Aorta (tissue), 5 donors: ENCODE data around the gene SMIM33. TPM values are rescaled to one million over a fixed set of nuclear protein-coding genes. Genes with fewer than 3 reads are reported as not detected.
"Not testable (repeated sequence)": the region's sequence is repeated elsewhere in the genome, so short reads cannot be mapped to it uniquely, and the experiment has no call there.

Experiments
- ATAC-seq: fragments of 200-7000 bp; cut with Tn5 transposase; one replicate; pipeline ENCODE4 v1.9.1; 2022; ENCODE audit warnings: moderate library complexity; ENCODE audit not compliant: low FRiP score
- DNase-seq, 2 donors: peaks; one replicate each; pipeline ENCODE4 v3.0.0-alpha.2; 2020
- H3K27ac ChIP-seq, 2 donors: one replicate each; pipeline ENCODE4 v1.5.1; 2013; ENCODE audit warnings: low read length in 2 of 2, mild to moderate bottlenecking in 2 of 2, moderate library complexity in 2 of 2, control low read depth in 1 of 2, inconsistent platforms in 1 of 2, low read depth in 1 of 2
- H3K27me3 ChIP-seq, 2 donors: one replicate each; pipeline ENCODE4 v1.6.1; 2013; ENCODE audit warnings: control low read depth in 1 of 2, low read length in 1 of 2, mild to moderate bottlenecking in 1 of 2, moderate library complexity in 1 of 2; ENCODE audit not compliant: insufficient read depth in 2 of 2, control insufficient read depth in 1 of 2
- H3K36me3 ChIP-seq, 2 donors: one replicate each; pipeline ENCODE4 v1.6.1; 2013; ENCODE audit warnings: control low read depth in 1 of 2, low read length in 1 of 2, mild to moderate bottlenecking in 1 of 2; ENCODE audit not compliant: insufficient read depth in 2 of 2, control insufficient read depth in 1 of 2
- H3K4me1 ChIP-seq, 2 donors: one replicate each; pipeline ENCODE4 v1.6.1; 2013; ENCODE audit warnings: low read length in 2 of 2, control low read depth in 1 of 2, mild to moderate bottlenecking in 1 of 2, moderate library complexity in 1 of 2; ENCODE audit not compliant: insufficient read depth in 2 of 2, control insufficient read depth in 1 of 2
- H3K4me3 ChIP-seq, 2 donors: one replicate each; pipeline ENCODE4 v1.5.1; 2013; ENCODE audit warnings: low read length in 2 of 2, control low read depth in 1 of 2, mild to moderate bottlenecking in 1 of 2
- H3K9me3 ChIP-seq: one replicate; pipeline ENCODE4 v1.6.1; 2013; ENCODE audit warnings: mild to moderate bottlenecking, low read length; ENCODE audit not compliant: control insufficient read depth
- whole genome bisulfite sequencing, 2 donors: extraction: QIAGEN DNeasy Blood & Tissue Kit; methylation state at CpG; one replicate each; pipeline ENCODE4 v1.1.7; 2013; 5-methylcytosine and 5-hydroxymethylcytosine counted together
- intact Hi-C, 2 donors: fragments of 100-400 bp; cut with DNase I; formaldehyde crosslinking; loops; one replicate each; pipeline versions ENCODE4 v1.14.2 to v1.15.0; 2022
- polyA plus RNA-seq, 2 donors: library from polyadenylated mRNA; stranded (reverse); fragments of 200-250 nt; gene quantifications; one replicate each; pipeline ENCODE4 v1.2.3, GENCODE V29; 2013
- total RNA-seq, 2 donors: library from RNA; stranded (reverse); fragmentation: NEBNext Ultra II Directional; extraction: Animal tissue kit (Norgen Biotek cat#: 25700); gene quantifications; one replicate each; pipeline ENCODE4 v1.2.1, GENCODE V29; 2021
- donor health status: healthy with polysubstance abuse.
- donor health status: Bipolar disorder and iron deficiency.
- donor health status: DM: no; HTN: no; CAD: no.
- donor health status: DM: no; HTN: no; CAD: no.
- donor health status: DM: yes; HTN: yes; CAD: no.

Gene SMIM33
- total and polyA plus RNA-seq, 4 donors = not detected

GRCh38 chr5:139439013-139439903 lies 31.5 kb upstream of the SMIM33 start, which contains the start of gene DNAJC18:
TSS of gene DNAJC18 (minus strand) at chr5:139439525. CDS start at chr5:139439445, 80 bp downstream.
- 2 to 3% methylated on average over 46 to 49 of the region's 49 CpGs for WGBS, 2 donors
- no peaks in the 10 kb centered on the region for H3K27me3 ChIP-seq
- intact Hi-C loops = loop anchor here in 1 of 2 donors (5.0 kb wide), 1 partner anchor 43 kb away; the partner anchor contains the start of gene STING1
- H3K9me3 ChIP-seq = no peaks in the 10 kb centered on the region
- DNase-seq (peak; percentile 97 to 99), ATAC-seq (peak; percentile 97)
- peak within 1 kb of the TSS; percentile 64 to 85 for H3K4me3 ChIP-seq
- peaks cover 0 to 1% of the 10 kb centered on the region in 2 donors for H3K36me3 ChIP-seq
- peak within 1 kb of the TSS; percentile 71 to 92 for H3K27ac ChIP-seq
- H3K4me1 ChIP-seq = peaks cover 0 to 3% of the 10 kb centered on the region in 2 donors

DNA sequence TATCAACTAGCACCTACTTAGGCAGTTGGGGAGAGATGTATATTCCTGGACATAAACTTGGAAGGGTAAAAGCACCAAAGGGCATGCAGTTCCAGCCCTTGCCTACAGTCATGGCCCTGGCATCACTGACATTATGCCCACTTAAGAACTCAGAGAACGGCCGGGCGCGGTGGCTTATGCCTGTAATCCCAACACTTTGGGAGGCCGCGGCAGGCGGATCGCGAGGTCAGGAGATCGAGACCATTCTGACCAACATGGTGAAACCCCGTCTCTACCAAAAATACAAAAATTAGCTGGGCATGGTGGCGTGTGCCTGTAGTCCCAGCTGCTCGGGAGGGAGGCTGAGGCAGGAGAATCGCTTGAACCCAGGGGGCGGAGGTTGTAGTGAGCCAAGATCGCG lies 30.4 kb upstream of the SMIM33 start:
- intact Hi-C loops = loop anchor here in 1 of 2 donors (5.0 kb wide), 1 partner anchor 37 kb away; no protein-coding TSS in a partner anchor
- not testable (repeated sequence) for H3K27me3 ChIP-seq, DNase-seq, H3K4me1 ChIP-seq, H3K36me3 ChIP-seq, H3K9me3 ChIP-seq, ATAC-seq, H3K27ac ChIP-seq, H3K4me3 ChIP-seq
- 96 to 97% methylated on average over 17 of the region's 17 CpGs for WGBS, 2 donors

- H3K27ac ChIP-seq = no peak overlapping the region
- intact Hi-C loops = loop anchor here in 1 of 2 donors (5.0 kb wide), 1 partner anchor 33 kb away; no protein-coding TSS in a partner anchor
- ATAC-seq = no peak
- no peaks in the 10 kb centered on the region for H3K4me1 ChIP-seq
- no peak overlapping the region for H3K4me3 ChIP-seq
- no peak for DNase-seq
- no peaks in the 10 kb centered on the region for H3K36me3 ChIP-seq
- no peaks in the 10 kb centered on the region for H3K27me3 ChIP-seq
- WGBS, 2 donors = 88 to 91% methylated on average over 4 of the region's 4 CpGs
- H3K9me3 ChIP-seq = no peaks in the 10 kb centered on the region
Observed at GRCh38 chr5:139443831-139444453, 26.9 kb upstream of the SMIM33 start.

DNA sequence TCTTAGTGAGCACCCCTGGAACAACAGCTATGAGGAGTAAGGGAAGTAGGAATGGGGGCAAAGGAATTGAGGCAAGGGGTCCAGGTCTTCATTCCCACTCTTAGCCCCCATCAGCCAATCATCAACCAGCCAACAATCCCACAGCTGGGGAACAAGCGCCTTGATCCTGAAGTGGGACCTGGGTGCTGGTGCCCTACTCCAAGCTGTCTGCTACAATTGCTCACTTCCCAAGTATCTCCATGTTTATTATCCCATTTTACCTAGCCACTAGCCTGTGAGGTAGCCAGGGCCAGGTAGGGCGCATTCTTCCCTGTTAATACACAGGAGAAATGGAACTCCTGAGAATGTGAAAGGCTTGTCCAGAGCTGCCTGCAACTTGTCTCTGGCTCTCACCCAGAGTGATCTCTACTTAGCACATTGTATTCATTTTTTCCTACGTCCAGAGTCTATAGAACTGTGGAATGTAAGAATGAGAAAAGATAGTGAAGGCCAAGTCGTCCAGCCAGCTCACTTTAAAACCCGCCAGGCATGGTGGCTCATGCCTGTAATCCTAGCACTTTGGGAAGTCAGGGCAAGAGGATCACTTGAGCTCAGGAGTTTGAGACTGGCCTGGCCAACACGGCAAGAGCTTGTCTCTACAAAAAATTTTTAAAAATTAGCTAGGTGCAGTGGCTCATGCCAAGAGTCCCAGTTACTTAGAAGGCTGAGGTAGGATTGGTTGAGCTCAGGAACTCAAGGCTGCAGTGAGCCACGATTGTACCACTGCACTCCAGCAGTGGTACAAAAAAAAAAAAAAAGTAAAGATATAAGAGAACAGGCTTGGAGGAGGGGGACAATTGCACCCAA lies 25.3 kb upstream of the SMIM33 start:
- no peak for DNase-seq
- intact Hi-C loops = no loop called here
- Histone ChIP-seq H3K27me3 (no peaks in the 10 kb centered on the region), H3K4me3 (no peak overlapping the region), H3K4me1 (no peaks in the 10 kb centered on the region), H3K36me3 (no peaks in the 10 kb centered on the region), H3K9me3 (no peaks in the 10 kb centered on the region), H3K27ac (no peak overlapping the region)
- no peak for ATAC-seq
- 32 to 36% methylated on average over 7 of the region's 7 CpGs for WGBS, 2 donors

GRCh38 chr5:139446956-139447779 lies 23.6 kb upstream of the SMIM33 start:
- WGBS, 2 donors = 85 to 92% methylated on average over 5 of the region's 5 CpGs
- Histone ChIP-seq H3K4me3 (no peak overlapping the region), H3K27me3 (no peaks in the 10 kb centered on the region), H3K9me3 (no peaks in the 10 kb centered on the region), H3K27ac (no peak overlapping the region), H3K4me1 (no peaks in the 10 kb centered on the region), H3K36me3 (no peaks in the 10 kb centered on the region)
- DNase-seq = no peak
- no peak for ATAC-seq
- intact Hi-C loops = no loop called here

DNA sequence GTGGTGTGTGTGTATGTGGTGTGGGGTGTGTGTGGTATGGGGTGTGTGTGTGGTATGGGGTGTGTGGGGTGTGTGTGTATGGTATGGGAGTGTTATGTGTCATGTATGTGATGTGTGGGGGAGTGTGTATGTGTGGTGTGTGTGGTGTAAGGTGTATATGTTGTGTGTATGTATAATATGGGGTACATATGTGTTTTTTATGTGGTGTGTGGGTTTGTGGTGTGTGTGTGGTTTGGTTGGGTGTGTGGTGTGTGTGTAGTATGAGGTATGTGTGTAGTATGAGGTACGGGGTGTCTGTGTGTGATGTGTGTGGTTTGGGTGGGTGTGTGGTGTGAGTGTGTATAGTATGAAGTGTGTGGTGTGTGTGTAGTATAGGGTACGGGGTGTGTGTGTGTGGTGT lies 19.6 kb upstream of the SMIM33 start:
- Histone ChIP-seq H3K9me3 (no peaks in the 10 kb centered on the region), H3K27me3 (no peaks in the 10 kb centered on the region), H3K27ac (no peak overlapping the region), H3K4me3 (no peak overlapping the region), H3K4me1 (no peaks in the 10 kb centered on the region), H3K36me3 (no peaks in the 10 kb centered on the region)
- 95 to 100% methylated on average over 2 of the region's 2 CpGs for WGBS, 2 donors
- DNase-seq (no peak), ATAC-seq (no peak)
- intact Hi-C loops = no loop called here

DNA sequence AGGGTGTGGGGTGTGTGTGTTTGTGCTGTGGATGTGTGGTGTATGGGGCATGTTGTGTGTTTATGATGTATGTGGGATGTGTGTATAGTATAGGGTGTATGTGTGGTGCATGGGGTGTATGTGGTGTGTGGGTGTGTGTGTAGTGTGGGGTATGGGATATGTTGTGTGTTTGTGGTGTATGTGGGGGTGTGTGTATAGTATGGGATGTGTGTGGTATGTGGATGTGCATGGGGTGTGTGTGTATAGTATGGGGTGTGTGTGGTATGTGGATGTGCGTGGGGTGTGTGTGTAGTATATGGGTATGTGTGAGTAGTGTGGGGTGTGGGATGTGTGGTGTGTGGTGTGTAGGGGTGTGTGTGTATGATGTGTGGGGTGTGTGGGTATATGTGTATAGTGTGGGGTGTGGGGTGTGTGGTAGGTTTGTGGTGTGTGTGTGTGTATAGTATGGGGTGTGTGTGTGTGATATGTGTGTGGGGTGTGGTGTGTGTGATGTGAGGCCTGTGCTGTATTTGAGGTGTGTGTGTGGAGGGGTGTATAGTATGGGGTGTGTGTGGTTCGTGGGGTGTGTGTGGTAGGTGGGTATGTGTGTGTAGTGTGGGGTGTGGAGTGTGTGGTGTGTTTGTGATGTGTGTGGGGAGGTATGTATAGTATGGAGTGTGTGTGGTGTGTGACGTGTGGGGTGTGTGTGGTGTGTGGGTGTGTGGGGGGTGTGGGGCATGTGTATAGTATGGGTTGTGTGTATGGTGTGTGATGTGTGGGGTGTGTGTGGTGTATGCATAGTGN lies 18.7 kb upstream of the SMIM33 start:
- Histone ChIP-seq H3K4me3 (no peak overlapping the region), H3K4me1 (no peaks in the 10 kb centered on the region), H3K36me3 (no peaks in the 10 kb centered on the region), H3K27me3 (no peaks in the 10 kb centered on the region), H3K27ac (no peak overlapping the region), H3K9me3 (no peaks in the 10 kb centered on the region)
- WGBS, 2 donors = 71 to 83% methylated on average over 3 of the region's 3 CpGs
- DNase-seq = peak in 1 of 2 donors; percentile 32
- no peak for ATAC-seq
- intact Hi-C loops = no loop called here
